H1 (cell line): ENCODE data around the gene ZNF786. TPM values are rescaled to one million over a fixed set of nuclear protein-coding genes. Genes with fewer than 3 reads are reported as not detected.

Source experiments
- BCL11A ChIP-seq, 2 experiments: IDR thresholded peaks; one replicate each; pipeline ENCODE4 v1.6.1; 2011; ENCODE audit warnings: low read depth in 2 of 2, low read length in 2 of 2, mild to moderate bottlenecking in 2 of 2
- CREB1 ChIP-seq: IDR thresholded peaks from 2 replicates; pipeline ENCODE4 v1.6.1; 2012; ENCODE audit warnings: inconsistent platforms
- EGR1 ChIP-seq: IDR thresholded peaks from 2 replicates; pipeline ENCODE4 v1.6.1; 2011; ENCODE audit warnings: low read depth, low read length, borderline replicate concordance
- EZH2 ChIP-seq: fragments of 200-600 bp; sonication (generic); IDR thresholded peaks from 2 replicates; pipeline ENCODE4 v1.7.1; 2012; ENCODE audit warnings: low read depth, mild to moderate bottlenecking, moderate library complexity, low read length, inconsistent platforms; ENCODE audit not compliant: severe bottlenecking
- KDM1A ChIP-seq: fragments of 200-600, 300-600 bp; sonication (generic); IDR thresholded peaks from 2 replicates; pipeline ENCODE4 v1.7.1; 2016; ENCODE audit warnings: mild to moderate bottlenecking, low read length, borderline replicate concordance
- NANOG ChIP-seq: IDR thresholded peaks from 2 replicates; pipeline ENCODE4 v1.6.1; 2011; ENCODE audit warnings: low read length, low read depth, mild to moderate bottlenecking, inconsistent platforms; ENCODE audit not compliant: insufficient read depth, poor library complexity, severe bottlenecking
- TEAD4 ChIP-seq: IDR thresholded peaks from 2 replicates; pipeline ENCODE4 v1.6.1; 2012; ENCODE audit warnings: low read depth, low read length, inconsistent platforms, mixed read lengths
- polyA plus RNA-seq, 7 experiments: library from polyadenylated mRNA; depleted of rRNA in 3 of 7; stranded (reverse) in 5 of 7; unstranded in 2 of 7; fragments of >200 nt in 5 of 7; fragments of 200-250 nt in 2 of 7; gene quantifications; 1 replicate in 5 of 7; 2 replicates in 1 of 7; 4 replicates in 1 of 7; pipeline versions ENCODE4 v1.2.1 to v1.2.3, GENCODE V29; 2011 to 2013; ENCODE audit warnings: missing spikeins in 2 of 7, mixed read lengths in 2 of 7
- total RNA-seq: library from RNA; stranded (reverse); fragmentation: NEBNext Ultra II Directional; extraction: Animal tissue kit (Norgen Biotek cat#: 25700); gene quantifications from 2 replicates; pipeline ENCODE4 v1.2.1, GENCODE V29; 2021

Gene ZNF786
- total and polyA plus RNA-seq, 2 of the 8 experiments (the other 6 are each of a cell fraction or from before 2014, with no cell fraction given): 7.7 to 16.3 TPM

DNA sequence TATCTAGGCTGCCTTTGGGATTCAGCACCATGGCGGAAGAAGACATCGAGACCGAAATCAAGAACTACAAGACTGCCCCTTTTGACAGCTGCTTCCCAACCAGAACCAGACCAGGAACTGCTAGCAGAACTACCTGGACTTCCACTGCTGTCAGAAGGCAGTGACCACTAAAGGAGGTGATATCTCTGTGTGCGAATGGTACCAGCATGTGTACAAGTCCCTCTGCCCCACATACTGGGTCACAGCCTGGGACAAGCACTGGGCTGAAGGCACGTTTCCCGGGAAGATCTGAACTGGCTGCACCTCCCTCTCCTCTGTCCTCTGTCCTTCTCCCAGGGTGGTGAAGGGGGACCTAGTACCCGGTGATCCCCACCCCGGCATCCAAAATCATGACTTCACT, 36.6 kb downstream of the ZNF786 start (continued):
- TF ChIP-seq EGR1 (no peak), NANOG (no peak), KDM1A (no peak), TEAD4 (no peak), BCL11A (IDR thresholded peaks at IDR 0.05; ENCODE audit: low read depth in 2 of 2, low read length in 2 of 2) (no peak), EZH2 (no peak), CREB1 (no peak)
